Common myeloid progenitor, CD34-positive (primary cell): ENCODE results near the gene GALT.

ENCODE experiments used
- CTCF ChIA-PET: fragments of 350-600 bp; sonication (Branson Sonifier 250); formaldehyde crosslinking; loops from one replicate; lab custom pipeline; 2021; ENCODE audit warnings: antibody characterized with exemption; lab: Charles Lee
- POLR2A ChIA-PET: fragments of 350-600 bp; sonication (Branson Sonifier 250); formaldehyde crosslinking; loops from one replicate; lab custom pipeline; 2021; ENCODE audit warnings: antibody characterized with exemption; lab: Charles Lee
- DNase-seq, 3 donors: peaks; one replicate each; pipeline versions ENCODE4 v3.0.0 to v3.0.0-alpha.2; 2013
- H3K27ac ChIP-seq, 2 experiments: 1 replicate in 1 of 2; 2 replicates in 1 of 2; pipeline ENCODE4 v1.7.0; 2013; ENCODE audit warnings: inconsistent platforms in 2 of 2, low read length in 2 of 2, mild to moderate bottlenecking in 2 of 2, low read depth in 1 of 2, moderate library complexity in 1 of 2; ENCODE audit not compliant: severe bottlenecking in 2 of 2, insufficient read depth in 1 of 2, poor library complexity in 1 of 2
- H3K27me3 ChIP-seq, 5 experiments: replicated peaks in 2 of 5; 1 replicate in 3 of 5; 2 replicates in 2 of 5; pipeline versions ENCODE4 v1.6.1 to v1.7.0; 2013; ENCODE audit warnings: low read length in 4 of 5, mild to moderate bottlenecking in 2 of 5, moderate library complexity in 2 of 5, inconsistent platforms in 1 of 5; ENCODE audit not compliant: insufficient read depth in 5 of 5, control insufficient read depth in 4 of 5
- H3K36me3 ChIP-seq, 4 experiments: 1 replicate in 2 of 4; 2 replicates in 2 of 4; pipeline versions ENCODE4 v1.6.1 to v1.7.0; 2013; ENCODE audit warnings: low read length in 3 of 4, control low read depth in 1 of 4, mild to moderate bottlenecking in 1 of 4; ENCODE audit not compliant: control insufficient read depth in 4 of 4, insufficient read depth in 4 of 4
- H3K4me1 ChIP-seq, 4 experiments: 1 replicate in 3 of 4; 2 replicates in 1 of 4; pipeline versions ENCODE4 v1.6.1 to v1.7.1; 2013; ENCODE audit warnings: low read length in 3 of 4, mild to moderate bottlenecking in 3 of 4, control low read depth in 1 of 4, inconsistent platforms in 1 of 4, moderate library complexity in 1 of 4; ENCODE audit not compliant: control insufficient read depth in 4 of 4, insufficient read depth in 4 of 4; ENCODE audit errors: control extremely low read depth in 1 of 4
- H3K4me3 ChIP-seq, 7 experiments: 1 replicate in 4 of 7; 2 replicates in 3 of 7; pipeline versions ENCODE4 v1.5.1 to v1.7.0; 2013; ENCODE audit warnings: mild to moderate bottlenecking in 7 of 7, low read length in 6 of 7, moderate library complexity in 6 of 7, inconsistent platforms in 2 of 7, low read depth in 2 of 7, control low read depth in 1 of 7; ENCODE audit not compliant: insufficient read depth in 4 of 7, control insufficient read depth in 1 of 7; ENCODE audit errors: extremely low read depth in 1 of 7
- H3K9me3 ChIP-seq, 5 experiments: 1 replicate in 4 of 5; 2 replicates in 1 of 5; pipeline versions ENCODE4 v1.6.1 to v1.7.1; 2013; ENCODE audit warnings: low read length in 4 of 5, mild to moderate bottlenecking in 2 of 5, inconsistent platforms in 1 of 5, low read depth in 1 of 5, moderate library complexity in 1 of 5; ENCODE audit not compliant: control insufficient read depth in 4 of 5, insufficient read depth in 2 of 5; ENCODE audit errors: control extremely low read depth in 1 of 5
- WGBS: methylation state at CpG from one replicate; pipeline ENCODE4 v1.1.5; 2013; ENCODE audit not compliant: insufficient coverage; 5-methylcytosine and 5-hydroxymethylcytosine counted together

GALT gene

GRCh38 chr9:34656992-34657391 lies 10.5 kb downstream of the GALT start:
- Histone ChIP-seq H3K27me3 (no peaks in the 10 kb centered on the region), H3K36me3 (peaks cover 0 to 7% (median under 1%) of the 10 kb centered on the region in 4 experiments), H3K9me3 (no peaks in the 10 kb centered on the region), H3K4me1 (peaks cover 0 to 19% (median 17%) of the 10 kb centered on the region in 4 experiments), H3K4me3 (no peak overlapping the region), H3K27ac (no peak overlapping the region)
- ChIA-PET CTCF (interaction anchor here (0.8 to 10.6 kb wide), 3 partner anchors 11 to 39 kb away, joined by 3 to 96 read pairs (median 3); partner anchors contain the start of gene GALT), POLR2A (no interaction called here)
- no peak for DNase-seq
- WGBS, result 100% methylated on average over 2 of the region's 5 CpGs

GRCh38 chr9:34658461-34658860 lies 12.0 kb downstream of the GALT start:
- no peak overlapping the region for H3K27ac ChIP-seq
- CTCF ChIA-PET, result interaction anchor here (2.1 to 10.6 kb wide), 2 partner anchors 13 to 23 kb away, joined by 6 to 96 read pairs; partner anchors contain the start of gene GALT
- no peak overlapping the region for H3K4me3 ChIP-seq
- POLR2A ChIA-PET, result no interaction called here
- H3K4me1 ChIP-seq, result peaks cover 0 to 5% (median 4%) of the 10 kb centered on the region in 4 experiments
- no peaks in the 10 kb centered on the region for H3K9me3 ChIP-seq
- H3K27me3 ChIP-seq, result no peaks in the 10 kb centered on the region
- H3K36me3 ChIP-seq, result peaks cover 0 to 7% (median 1%) of the 10 kb centered on the region in 4 experiments
- DNase-seq, result no peak
- 95% methylated on average over 14 of the region's 14 CpGs for whole genome bisulfite sequencing

GRCh38 chr9:34659592-34660253 lies 13.2 kb downstream of the GALT start:
- Histone ChIP-seq H3K4me3 (no peak overlapping the region), H3K36me3 (peaks cover 0 to 7% (median 1%) of the 10 kb centered on the region in 4 experiments), H3K27me3 (peaks cover 0 to under 1% (median 0%) of the 10 kb centered on the region in 5 experiments), H3K27ac (no peak overlapping the region), H3K9me3 (no peaks in the 10 kb centered on the region), H3K4me1 (peaks cover 0 to 4% (median 3%) of the 10 kb centered on the region in 4 experiments)
- 94% methylated on average over 6 of the region's 8 CpGs for WGBS
- POLR2A ChIA-PET, result interaction anchor here (1.2 kb wide), 1 partner anchor 1457 kb away, joined by 3 read pairs; no protein-coding TSS in a partner anchor
- no peak for DNase-seq
- CTCF ChIA-PET, result interaction anchor here (1.5 to 10.6 kb wide), 3 partner anchors 14 to 24 kb away, joined by 6 to 96 read pairs (median 7); partner anchors contain the start of gene GALT

GRCh38 chr9:34662526-34663302 lies 16.2 kb downstream of the GALT start, which contains the start of gene CCL27:
Gene CCL27 (minus strand): TSS chr9:34662657. CDS start chr9:34662633, 24 bp downstream.
- Histone ChIP-seq H3K4me1 (peaks cover 0 to 18% (median 15%) of the 10 kb centered on the region in 4 experiments), H3K27ac (no peak within 1 kb of the TSS), H3K4me3 (no peak within 1 kb of the TSS), H3K36me3 (peaks cover 0 to 7% (median 1%) of the 10 kb centered on the region in 4 experiments), H3K27me3 (peaks cover 0 to 2% (median 0%) of the 10 kb centered on the region in 5 experiments), H3K9me3 (no peaks in the 10 kb centered on the region)
- DNase-seq, result no peak
- ChIA-PET CTCF (interaction anchor here (1.1 to 10.6 kb wide), 12 partner anchors 9 to 42 kb away, joined by 3 to 96 read pairs (median 6); partner anchors contain the start of genes DCTN3, GALT, IL11RA and SIGMAR1), POLR2A (no interaction called here)
- WGBS, result 100% methylated on average over 3 of the region's 4 CpGs

GRCh38 chr9:34663303-34663605 lies 16.8 kb downstream of the GALT start:
- H3K27ac ChIP-seq, result no peak overlapping the region
- peaks cover 0 to 8% (median 1%) of the 10 kb centered on the region in 4 experiments for H3K36me3 ChIP-seq
- no peak overlapping the region for H3K4me3 ChIP-seq
- POLR2A ChIA-PET, result no interaction called here
- peaks cover 0 to 18% (median 15%) of the 10 kb centered on the region in 4 experiments for H3K4me1 ChIP-seq
- H3K27me3 ChIP-seq, result peaks cover 0 to 2% (median 0%) of the 10 kb centered on the region in 5 experiments
- H3K9me3 ChIP-seq, result no peaks in the 10 kb centered on the region
- CTCF ChIA-PET, result interaction anchor here (1.3 to 10.6 kb wide), 8 partner anchors 9 to 42 kb away, joined by 3 to 96 read pairs (median 8); partner anchors contain the start of genes DCTN3, GALT and SIGMAR1
- no peak for DNase-seq

GRCh38 chr9:34664281-34665066 lies 18.0 kb downstream of the GALT start:
- Histone ChIP-seq H3K36me3 (peaks cover 0 to 17% (median 3%) of the 10 kb centered on the region in 4 experiments), H3K27me3 (peaks cover 0 to 2% (median 0%) of the 10 kb centered on the region in 5 experiments), H3K4me3 (peak overlapping the region; percentile 51 to 85 (median 63)), H3K9me3 (peaks cover 0 to 5% (median 1%) of the 10 kb centered on the region in 5 experiments), H3K27ac (peak overlapping the region in 1 of 2 experiments; percentile 7), H3K4me1 (peaks cover 0 to 18% (median 15%) of the 10 kb centered on the region in 4 experiments)
- ChIA-PET POLR2A (no interaction called here), CTCF (interaction anchor here (0.8 to 10.6 kb wide), 9 partner anchors 10 to 39 kb away, joined by 3 to 96 read pairs (median 6); partner anchors contain the start of genes GALT and SIGMAR1)
- DNase-seq, result peak; percentile 84 to 91 (median 87)
- whole genome bisulfite sequencing, result 18% methylated on average over 16 of the region's 18 CpGs
